Measurements from ENCODE around the gene FGF14. TPM values are rescaled to one million over a fixed set of nuclear protein-coding genes. Genes with fewer than 3 reads are reported as not detected.

FGF14 gene
- total and polyA plus RNA-seq, 5 donors from 2014 or later: 0.09 TPM; not detected in 4

DNA sequence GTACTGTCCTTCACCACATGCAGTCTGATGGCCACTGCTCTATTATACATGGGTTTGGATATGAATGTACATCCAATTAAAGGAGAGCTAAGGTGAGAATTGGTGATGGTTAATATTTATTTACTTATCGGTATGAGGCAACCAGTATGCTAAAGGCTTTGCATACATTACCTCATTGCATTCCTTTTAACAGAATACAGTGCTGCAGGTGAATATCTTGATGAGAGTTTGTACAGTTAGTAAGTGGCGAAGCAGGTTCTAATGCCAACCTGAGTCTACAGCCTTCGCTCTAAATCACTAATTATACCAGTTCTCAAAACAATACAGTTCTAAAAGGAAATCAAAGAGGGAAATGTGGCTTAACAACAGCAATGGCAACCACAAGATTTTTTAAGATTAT, 665.3 kb downstream of the FGF14 start:
- no peaks in the 10 kb centered on the region for H3K36me3 Mint-ChIP-seq

DNA sequence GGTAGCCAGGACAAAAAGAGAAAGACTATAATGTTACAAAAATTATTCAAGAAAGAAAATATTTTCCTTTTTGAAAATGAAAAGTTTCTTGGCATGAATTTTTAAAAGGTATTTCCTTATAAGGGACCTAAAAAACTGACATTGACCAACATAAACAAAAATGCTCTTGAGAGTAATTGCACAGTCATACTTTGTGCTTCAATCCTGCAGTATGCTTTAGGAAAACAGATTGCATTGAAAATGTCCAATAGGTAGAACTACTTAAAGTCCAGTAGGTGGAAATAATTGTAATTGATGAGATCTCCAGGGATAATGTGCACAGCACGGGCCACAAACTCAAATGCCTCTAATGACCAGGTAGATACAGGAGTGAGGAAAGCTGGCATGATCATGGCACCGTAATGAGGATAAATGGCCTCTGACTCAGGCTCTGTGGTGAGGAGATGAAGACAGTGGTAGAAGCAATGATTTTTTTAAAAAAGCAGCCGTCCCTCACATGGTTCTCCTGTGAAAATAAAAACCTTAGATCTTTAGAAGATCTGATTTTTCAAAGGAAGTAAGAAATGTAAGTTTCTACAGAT, 671.3 kb downstream of the FGF14 start:
- H3K9me3 ChIP-seq (ENCODE audit: control insufficient read depth in 2 of 2, low read length in 2 of 2): no peaks in the 10 kb centered on the region
- H3K27ac ChIP-seq (ENCODE audit: insufficient read depth, low read length, poor library complexity, severe bottlenecking): no peak overlapping the region
- ATAC-seq (ENCODE audit: low read depth in 2 of 2) (no peak), DNase-seq (no peak)
- peaks cover 2% of the 10 kb centered on the region for H3K27me3 Mint-ChIP-seq
- H3K4me1 Mint-ChIP-seq: no peaks in the 10 kb centered on the region
- H3K27me3 ChIP-seq (ENCODE audit: control insufficient read depth, insufficient read depth, low read length): no peaks in the 10 kb centered on the region
- H3K4me3 Mint-ChIP-seq: no peak overlapping the region
- H3K4me3 ChIP-seq (ENCODE audit: low read depth, low read length): no peak overlapping the region
- no peaks in the 10 kb centered on the region for H3K36me3 ChIP-seq (ENCODE audit: control insufficient read depth, insufficient read depth, low read length)
- H3K9me3 Mint-ChIP-seq: peaks cover 0 to 3% (median 0%) of the 10 kb centered on the region in 7 donors
- H3K27ac Mint-ChIP-seq: no peak overlapping the region
- H3K36me3 Mint-ChIP-seq: no peaks in the 10 kb centered on the region
- no peaks in the 10 kb centered on the region for H3K4me1 ChIP-seq (ENCODE audit: control insufficient read depth, insufficient read depth, low read length, poor library complexity, severe bottlenecking)

More for the DNA sequence above, 665.3 kb downstream of the FGF14 start:
- ATAC-seq (ENCODE audit: low read depth in 2 of 2): no peak
- Histone ChIP-seq H3K27me3 (ENCODE audit: control insufficient read depth, insufficient read depth, low read length) (no peaks in the 10 kb centered on the region), H3K4me1 (ENCODE audit: control insufficient read depth, insufficient read depth, low read length, poor library complexity, severe bottlenecking) (no peaks in the 10 kb centered on the region), H3K27ac (ENCODE audit: insufficient read depth, low read length, poor library complexity, severe bottlenecking) (no peak overlapping the region), H3K9me3 (ENCODE audit: control insufficient read depth in 2 of 2, low read length in 2 of 2) (no peaks in the 10 kb centered on the region), H3K36me3 (ENCODE audit: control insufficient read depth, insufficient read depth, low read length) (no peaks in the 10 kb centered on the region), H3K4me3 (ENCODE audit: low read depth, low read length) (no peak overlapping the region)
- no peak overlapping the region for H3K27ac Mint-ChIP-seq
- no peak for DNase-seq
- H3K4me1 Mint-ChIP-seq: no peaks in the 10 kb centered on the region
- peaks cover 4% of the 10 kb centered on the region for H3K27me3 Mint-ChIP-seq
- no peak overlapping the region for H3K4me3 Mint-ChIP-seq
- no peaks in the 10 kb centered on the region for H3K9me3 Mint-ChIP-seq

DNA sequence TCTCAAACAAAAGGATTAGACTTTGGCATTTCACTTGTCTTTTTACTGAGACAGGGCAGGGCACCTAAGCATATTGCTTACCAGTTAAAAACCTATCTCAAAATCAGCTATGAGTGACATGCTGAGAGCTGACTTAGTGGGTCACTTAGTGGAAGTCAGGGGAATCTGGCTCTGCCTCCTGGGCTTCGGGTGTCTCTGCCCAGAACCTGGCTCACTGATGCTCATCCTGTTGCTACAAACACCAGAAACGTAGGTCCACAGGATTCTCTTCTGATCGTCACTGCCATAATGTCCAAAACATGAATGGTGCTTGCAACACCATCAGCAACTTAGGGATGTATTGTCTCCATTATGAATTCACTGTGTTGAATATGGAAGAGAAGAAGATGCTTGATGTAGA, 673.2 kb downstream of the FGF14 start:
- H3K4me1 Mint-ChIP-seq: no peaks in the 10 kb centered on the region
- H3K4me1 ChIP-seq (ENCODE audit: control insufficient read depth, insufficient read depth, low read length, poor library complexity, severe bottlenecking): no peaks in the 10 kb centered on the region
- peaks cover 0 to 3% of the 10 kb centered on the region in 2 experiments for H3K9me3 ChIP-seq (ENCODE audit: control insufficient read depth in 2 of 2, low read length in 2 of 2)
- peaks cover 0 to 3% (median 0%) of the 10 kb centered on the region in 7 donors for H3K9me3 Mint-ChIP-seq
- no peaks in the 10 kb centered on the region for H3K27me3 ChIP-seq (ENCODE audit: control insufficient read depth, insufficient read depth, low read length)
- no peak overlapping the region for H3K4me3 Mint-ChIP-seq
- ATAC-seq (ENCODE audit: low read depth in 2 of 2) (no peak), DNase-seq (no peak)
- no peaks in the 10 kb centered on the region for H3K36me3 ChIP-seq (ENCODE audit: control insufficient read depth, insufficient read depth, low read length)
- H3K27ac ChIP-seq (ENCODE audit: insufficient read depth, low read length, poor library complexity, severe bottlenecking): no peak overlapping the region
- no peaks in the 10 kb centered on the region for H3K27me3 Mint-ChIP-seq
- H3K4me3 ChIP-seq (ENCODE audit: low read depth, low read length): no peak overlapping the region
- H3K27ac Mint-ChIP-seq: no peak overlapping the region
- H3K36me3 Mint-ChIP-seq: no peaks in the 10 kb centered on the region

DNA sequence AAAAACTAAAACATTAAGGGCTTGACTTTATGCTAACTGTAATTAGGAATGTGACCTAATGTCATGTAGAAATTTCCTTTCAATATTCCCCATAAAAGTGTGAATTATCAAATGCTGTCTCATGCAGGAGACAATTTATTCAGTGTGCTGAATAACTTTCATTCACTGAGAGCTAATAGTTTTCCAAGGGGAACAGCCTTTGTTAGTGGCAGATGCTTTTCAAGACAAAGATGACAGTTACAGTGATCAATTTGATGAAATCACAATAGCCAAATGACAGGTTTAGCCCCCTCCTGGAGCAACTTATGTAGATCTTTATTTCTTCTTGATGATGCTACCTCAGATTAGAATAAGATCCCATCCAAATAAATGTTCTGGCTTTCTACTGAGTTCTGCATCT, 673.8 kb downstream of the FGF14 start:
- ATAC-seq (ENCODE audit: low read depth in 2 of 2): no peak
- Mint-ChIP-seq H3K9me3 (peaks cover 0 to 4% (median 0%) of the 10 kb centered on the region in 7 donors), H3K36me3 (no peaks in the 10 kb centered on the region), H3K4me1 (no peaks in the 10 kb centered on the region), H3K4me3 (no peak overlapping the region), H3K27me3 (no peaks in the 10 kb centered on the region), H3K27ac (no peak overlapping the region)
- no peak overlapping the region for H3K27ac ChIP-seq (ENCODE audit: insufficient read depth, low read length, poor library complexity, severe bottlenecking)
- no peaks in the 10 kb centered on the region for H3K4me1 ChIP-seq (ENCODE audit: control insufficient read depth, insufficient read depth, low read length, poor library complexity, severe bottlenecking)
- H3K36me3 ChIP-seq (ENCODE audit: control insufficient read depth, insufficient read depth, low read length): no peaks in the 10 kb centered on the region
- no peak overlapping the region for H3K4me3 ChIP-seq (ENCODE audit: low read depth, low read length)
- no peak for DNase-seq
- H3K27me3 ChIP-seq (ENCODE audit: control insufficient read depth, insufficient read depth, low read length): no peaks in the 10 kb centered on the region
- peaks cover 0 to 3% of the 10 kb centered on the region in 2 experiments for H3K9me3 ChIP-seq (ENCODE audit: control insufficient read depth in 2 of 2, low read length in 2 of 2)

DNA sequence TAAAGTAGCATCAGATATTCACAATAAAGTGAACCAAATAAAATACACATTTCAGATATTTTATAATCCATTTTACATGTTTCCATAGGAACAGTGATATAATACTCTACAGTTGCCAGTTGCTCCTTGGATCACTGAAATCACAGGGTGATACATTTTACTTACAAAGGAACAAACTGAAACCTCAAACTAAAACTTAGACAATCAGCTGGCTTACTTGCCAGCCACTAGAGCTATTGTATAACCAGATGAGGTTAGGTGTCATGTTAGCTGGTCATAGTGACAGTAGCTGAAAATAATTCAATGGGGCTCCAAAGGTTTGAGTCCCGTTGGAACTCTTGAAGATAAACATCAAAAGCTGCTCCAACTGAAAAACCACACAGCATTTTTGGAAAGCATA, 674.7 kb downstream of the FGF14 start:
- Histone ChIP-seq H3K36me3 (ENCODE audit: control insufficient read depth, insufficient read depth, low read length) (no peaks in the 10 kb centered on the region), H3K4me1 (ENCODE audit: control insufficient read depth, insufficient read depth, low read length, poor library complexity, severe bottlenecking) (no peaks in the 10 kb centered on the region), H3K4me3 (ENCODE audit: low read depth, low read length) (no peak overlapping the region), H3K27ac (ENCODE audit: insufficient read depth, low read length, poor library complexity, severe bottlenecking) (no peak overlapping the region), H3K27me3 (ENCODE audit: control insufficient read depth, insufficient read depth, low read length) (no peaks in the 10 kb centered on the region), H3K9me3 (ENCODE audit: control insufficient read depth in 2 of 2, low read length in 2 of 2) (peaks cover 0 to 3% of the 10 kb centered on the region in 2 experiments)
- DNase-seq (no peak), ATAC-seq (ENCODE audit: low read depth in 2 of 2) (no peak)
- Mint-ChIP-seq H3K36me3 (no peaks in the 10 kb centered on the region), H3K9me3 (peaks cover 0 to 4% (median 0%) of the 10 kb centered on the region in 7 donors), H3K27ac (no peak overlapping the region), H3K27me3 (no peaks in the 10 kb centered on the region), H3K4me3 (no peak overlapping the region), H3K4me1 (no peaks in the 10 kb centered on the region)

DNA sequence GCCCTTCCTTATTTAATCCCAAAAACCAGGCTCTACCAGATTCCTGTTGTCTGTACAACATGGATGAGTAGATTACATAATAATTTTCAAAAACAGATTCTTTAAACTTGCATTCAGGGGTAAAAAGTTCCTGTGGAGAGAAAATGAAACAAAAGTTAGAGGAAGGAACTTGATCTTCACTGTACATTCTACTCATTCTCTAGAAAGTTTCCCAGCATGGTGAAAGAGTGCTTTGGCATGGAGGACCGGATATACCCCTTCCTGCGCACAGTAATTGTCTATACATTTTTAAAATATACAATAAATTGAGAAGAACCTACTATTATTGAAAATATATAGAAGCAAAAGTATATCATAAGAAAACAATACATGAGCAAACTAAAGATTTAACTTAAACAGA, 675.2 kb downstream of the FGF14 start:
- H3K4me3 Mint-ChIP-seq: no peak overlapping the region

DNA sequence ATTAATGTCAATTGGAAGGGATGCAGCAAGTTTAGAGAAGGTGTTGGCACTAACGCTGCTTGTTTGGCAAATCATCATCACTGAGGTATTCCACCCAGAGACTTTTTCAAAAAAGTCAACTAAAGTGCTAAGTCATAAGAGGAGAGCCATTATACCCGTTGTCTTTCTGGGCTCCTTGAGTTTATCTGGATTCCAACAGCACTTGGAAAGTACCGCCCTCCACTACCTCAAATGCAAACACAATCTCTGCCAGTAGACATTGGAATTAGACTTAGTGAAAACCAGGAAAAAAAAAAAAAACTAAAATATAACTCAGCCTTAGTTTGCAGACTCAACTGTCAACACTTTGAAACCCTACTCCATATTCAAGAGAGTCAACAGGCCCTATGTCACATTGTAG, 683.4 kb downstream of the FGF14 start:
- Mint-ChIP-seq H3K27ac (no peak overlapping the region), H3K4me1 (no peaks in the 10 kb centered on the region), H3K9me3 (peaks cover 0 to 4% (median 0%) of the 10 kb centered on the region in 7 donors), H3K36me3 (no peaks in the 10 kb centered on the region), H3K27me3 (no peaks in the 10 kb centered on the region), H3K4me3 (no peak overlapping the region)
- ATAC-seq (ENCODE audit: low read depth in 2 of 2): no peak
- no peak overlapping the region for H3K27ac ChIP-seq (ENCODE audit: insufficient read depth, low read length, poor library complexity, severe bottlenecking)
- no peaks in the 10 kb centered on the region for H3K4me1 ChIP-seq (ENCODE audit: control insufficient read depth, insufficient read depth, low read length, poor library complexity, severe bottlenecking)
- no peaks in the 10 kb centered on the region for H3K36me3 ChIP-seq (ENCODE audit: control insufficient read depth, insufficient read depth, low read length)
- H3K4me3 ChIP-seq (ENCODE audit: low read depth, low read length): no peak overlapping the region
- no peak for DNase-seq
- no peaks in the 10 kb centered on the region for H3K9me3 ChIP-seq (ENCODE audit: control insufficient read depth in 2 of 2, low read length in 2 of 2)
- no peaks in the 10 kb centered on the region for H3K27me3 ChIP-seq (ENCODE audit: control insufficient read depth, insufficient read depth, low read length)

More for the DNA sequence above, 675.2 kb downstream of the FGF14 start:
- H3K36me3 Mint-ChIP-seq: no peaks in the 10 kb centered on the region
- DNase-seq (no peak), ATAC-seq (ENCODE audit: low read depth in 2 of 2) (no peak)
- H3K27me3 Mint-ChIP-seq: no peaks in the 10 kb centered on the region
- H3K4me3 ChIP-seq (ENCODE audit: low read depth, low read length): no peak overlapping the region
- no peaks in the 10 kb centered on the region for H3K4me1 ChIP-seq (ENCODE audit: control insufficient read depth, insufficient read depth, low read length, poor library complexity, severe bottlenecking)
- peaks cover 0 to 4% (median 0%) of the 10 kb centered on the region in 7 donors for H3K9me3 Mint-ChIP-seq
- no peak overlapping the region for H3K27ac Mint-ChIP-seq
- peaks cover 0 to 3% of the 10 kb centered on the region in 2 experiments for H3K9me3 ChIP-seq (ENCODE audit: control insufficient read depth in 2 of 2, low read length in 2 of 2)
- H3K36me3 ChIP-seq (ENCODE audit: control insufficient read depth, insufficient read depth, low read length): no peaks in the 10 kb centered on the region
- no peaks in the 10 kb centered on the region for H3K4me1 Mint-ChIP-seq
- no peak overlapping the region for H3K27ac ChIP-seq (ENCODE audit: insufficient read depth, low read length, poor library complexity, severe bottlenecking)
- no peaks in the 10 kb centered on the region for H3K27me3 ChIP-seq (ENCODE audit: control insufficient read depth, insufficient read depth, low read length)

DNA sequence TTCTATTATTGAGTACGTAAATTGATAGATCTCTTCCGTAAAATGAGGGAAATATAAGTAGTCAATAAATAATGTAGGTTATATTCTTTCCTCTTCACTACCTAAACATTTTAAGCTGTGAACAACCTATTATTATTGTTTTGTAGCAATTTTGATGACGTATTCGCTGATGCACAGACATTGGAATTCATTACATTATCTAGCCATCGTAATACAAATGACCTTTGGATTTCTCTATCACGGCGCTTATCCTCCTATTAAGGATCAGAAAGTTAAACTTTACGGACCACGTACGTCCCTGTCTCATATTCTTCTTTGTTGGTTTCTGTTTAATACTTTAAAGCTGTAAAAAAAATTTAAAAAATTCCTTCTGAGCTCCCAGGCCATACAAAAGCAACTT, 684.5 kb downstream of the FGF14 start:
- Mint-ChIP-seq H3K4me1 (no peaks in the 10 kb centered on the region), H3K4me3 (no peak overlapping the region), H3K36me3 (no peaks in the 10 kb centered on the region), H3K27ac (no peak overlapping the region), H3K27me3 (no peaks in the 10 kb centered on the region), H3K9me3 (peaks cover 0 to 2% (median 0%) of the 10 kb centered on the region in 7 donors)
- H3K4me3 ChIP-seq (ENCODE audit: low read depth, low read length): no peak overlapping the region
- no peaks in the 10 kb centered on the region for H3K36me3 ChIP-seq (ENCODE audit: control insufficient read depth, insufficient read depth, low read length)
- H3K4me1 ChIP-seq (ENCODE audit: control insufficient read depth, insufficient read depth, low read length, poor library complexity, severe bottlenecking): no peaks in the 10 kb centered on the region
- no peaks in the 10 kb centered on the region for H3K27me3 ChIP-seq (ENCODE audit: control insufficient read depth, insufficient read depth, low read length)
- H3K27ac ChIP-seq (ENCODE audit: insufficient read depth, low read length, poor library complexity, severe bottlenecking): no peak overlapping the region
- DNase-seq (no peak), ATAC-seq (ENCODE audit: low read depth in 2 of 2) (no peak)
- no peaks in the 10 kb centered on the region for H3K9me3 ChIP-seq (ENCODE audit: control insufficient read depth in 2 of 2, low read length in 2 of 2)
